ENCODE measurements around the gene ABTB2. TPM values are rescaled to one million over a fixed set of nuclear protein-coding genes. Genes with fewer than 3 reads are reported as not detected.
A peak's percentile ranks its signal among the peaks of the same experiment; 100 is the strongest.

Gene ABTB2
- total and polyA plus RNA-seq, 2 experiments from 2014 or later = 12.4 to 14.3 TPM

DNA sequence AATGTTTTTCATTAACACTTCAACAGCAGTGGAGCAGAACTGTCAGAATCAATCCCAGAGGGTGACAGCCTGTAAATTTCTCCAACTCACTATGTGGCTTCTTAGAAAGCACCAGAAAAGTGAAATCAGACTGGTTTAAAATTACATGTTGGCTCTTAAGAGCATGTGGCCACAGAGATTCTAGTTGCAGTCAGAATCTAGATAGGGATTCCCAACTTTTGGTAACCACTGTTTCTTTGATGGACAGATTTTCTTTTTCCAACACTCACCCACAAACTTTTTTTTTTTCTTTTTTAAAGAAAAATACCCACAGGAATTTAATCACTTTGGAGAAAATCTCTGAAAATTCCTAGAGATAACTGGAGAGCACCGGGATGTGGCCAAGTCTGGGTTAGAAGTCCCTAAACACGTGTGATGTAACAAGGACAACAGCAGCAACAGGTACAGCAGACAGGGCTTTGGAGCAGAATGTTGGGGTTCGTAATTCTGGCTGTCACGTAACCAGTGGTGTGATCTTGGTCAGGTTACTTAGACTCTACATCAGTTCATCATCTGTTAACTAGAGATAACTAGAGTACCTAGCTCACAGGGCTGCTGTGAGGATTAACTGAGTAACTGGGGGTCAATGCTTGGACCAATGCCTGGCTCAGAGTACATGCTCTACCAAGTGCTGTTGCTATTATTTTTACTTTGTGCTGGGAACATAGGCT, 152.3 kb downstream of the ABTB2 start:
- 62% methylated on average over 4 of the region's 4 CpGs for WGBS (ENCODE audit: low lambda C conversion rate, missing lambda C conversion rate)
- no peak overlapping the region for H3K4me2 ChIP-seq
- TF ChIP-seq EZH2phosphoT487 (IDR thresholded peaks at IDR 0.05; ENCODE audit: low read depth, severe bottlenecking, unreplicated experiment) = no peak
- no peak for TF ChIP-seq CTCF (IDR thresholded peaks at IDR 0.05; ENCODE audit: poor library complexity)
- no peak for TF ChIP-seq EZH2 (IDR thresholded peaks at IDR 0.05; ENCODE audit: borderline replicate concordance)

GRCh38 chr11:34204396-34205279, 153.2 kb downstream of the ABTB2 start:
- peaks cover 35% of the 10 kb centered on the region for H3K4me1 ChIP-seq (ENCODE audit: insufficient read depth)
- peak; percentile 70 for DNase-seq (ENCODE audit: low spot score)
- TF ChIP-seq CTCF (IDR thresholded peaks at IDR 0.05; ENCODE audit: poor library complexity) = no peak
- TF ChIP-seq EZH2phosphoT487 (IDR thresholded peaks at IDR 0.05; ENCODE audit: low read depth, severe bottlenecking, unreplicated experiment) = no peak
- TF ChIP-seq EZH2 (IDR thresholded peaks at IDR 0.05; ENCODE audit: borderline replicate concordance) = no peak
- no peak overlapping the region for H3K4me3 ChIP-seq
- H3K79me2 ChIP-seq = peaks cover 6% of the 10 kb centered on the region
- H3K27me3 ChIP-seq = no peaks in the 10 kb centered on the region
- no peaks in the 10 kb centered on the region for H3K9me3 ChIP-seq (ENCODE audit: low read depth)
- 84% methylated on average over 19 of the region's 19 CpGs for whole genome bisulfite sequencing (ENCODE audit: low lambda C conversion rate, missing lambda C conversion rate)
- H3K36me3 ChIP-seq (replicated peaks; ENCODE audit: insufficient read depth, low read depth) = no peaks in the 10 kb centered on the region
- H3K27ac ChIP-seq = peak overlapping the region; percentile 54
- no peak overlapping the region for H3K4me2 ChIP-seq
- no peaks in the 10 kb centered on the region for H4K20me1 ChIP-seq (ENCODE audit: insufficient read depth, poor library complexity, severe bottlenecking)
- H2AFZ ChIP-seq = no peak overlapping the region
- no peaks in the 10 kb centered on the region for H3K9me2 ChIP-seq (replicated peaks; ENCODE audit: insufficient read depth)

More for the DNA sequence above, 152.3 kb downstream of the ABTB2 start:
- Histone ChIP-seq H3K79me2 (peaks cover 6% of the 10 kb centered on the region), H3K36me3 (replicated peaks; ENCODE audit: insufficient read depth, low read depth) (no peaks in the 10 kb centered on the region), H2AFZ (no peak overlapping the region), H3K4me3 (no peak overlapping the region), H3K27ac (peak overlapping the region; percentile 51), H3K27me3 (no peaks in the 10 kb centered on the region), H3K4me1 (ENCODE audit: insufficient read depth) (peaks cover 35% of the 10 kb centered on the region), H4K20me1 (ENCODE audit: insufficient read depth, poor library complexity, severe bottlenecking) (no peaks in the 10 kb centered on the region), H3K9me3 (ENCODE audit: low read depth) (no peaks in the 10 kb centered on the region), H3K9me2 (replicated peaks; ENCODE audit: insufficient read depth) (no peaks in the 10 kb centered on the region)
- no peak for DNase-seq (ENCODE audit: low spot score)

DNA sequence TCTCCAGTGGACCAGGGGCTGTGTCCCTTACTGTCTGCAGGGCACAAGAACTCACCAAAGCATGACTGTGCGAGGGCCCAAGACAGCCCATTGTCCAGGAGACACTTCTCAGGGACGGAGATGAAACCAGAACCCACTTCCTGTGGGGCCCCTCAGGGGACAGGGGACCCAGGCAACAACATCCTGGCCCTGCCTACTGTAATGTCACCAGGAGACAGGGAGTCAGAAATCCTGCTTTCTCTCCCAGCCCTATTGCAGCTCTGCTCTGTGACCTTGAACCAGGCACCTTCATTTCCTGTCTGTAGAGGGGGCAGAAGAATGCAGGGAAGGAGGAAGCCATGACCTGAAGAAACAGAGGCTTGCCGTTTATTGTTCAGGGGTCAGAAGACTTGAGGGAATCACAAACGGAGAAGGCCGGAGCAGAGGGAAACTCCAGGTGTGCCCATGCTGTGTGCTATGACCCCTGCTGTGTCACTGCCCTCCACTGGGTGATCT, 154.4 kb downstream of the ABTB2 start:
- Histone ChIP-seq H3K27ac (no peak overlapping the region), H3K36me3 (replicated peaks; ENCODE audit: insufficient read depth, low read depth) (no peaks in the 10 kb centered on the region), H3K4me1 (ENCODE audit: insufficient read depth) (peaks cover 27% of the 10 kb centered on the region), H3K4me2 (no peak overlapping the region), H3K4me3 (no peak overlapping the region), H4K20me1 (ENCODE audit: insufficient read depth, poor library complexity, severe bottlenecking) (no peaks in the 10 kb centered on the region), H3K9me3 (ENCODE audit: low read depth) (no peaks in the 10 kb centered on the region), H2AFZ (no peak overlapping the region), H3K79me2 (peaks cover 3% of the 10 kb centered on the region), H3K27me3 (no peaks in the 10 kb centered on the region), H3K9me2 (replicated peaks; ENCODE audit: insufficient read depth) (no peaks in the 10 kb centered on the region)
- WGBS (ENCODE audit: low lambda C conversion rate, missing lambda C conversion rate) = 80% methylated on average over 5 of the region's 5 CpGs
- no peak for DNase-seq (ENCODE audit: low spot score)
- TF ChIP-seq CTCF (IDR thresholded peaks at IDR 0.05; ENCODE audit: poor library complexity) (no peak), EZH2phosphoT487 (IDR thresholded peaks at IDR 0.05; ENCODE audit: low read depth, severe bottlenecking, unreplicated experiment) (no peak), EZH2 (IDR thresholded peaks at IDR 0.05; ENCODE audit: borderline replicate concordance) (no peak)
